ENCODE results near the gene CCNY. TPM values are rescaled to one million over a fixed set of nuclear protein-coding genes. Genes with fewer than 3 reads are reported as not detected.

Gene CCNY
- total RNA-seq, 1 experiment from 2014 or later = 51.9 TPM

DNA sequence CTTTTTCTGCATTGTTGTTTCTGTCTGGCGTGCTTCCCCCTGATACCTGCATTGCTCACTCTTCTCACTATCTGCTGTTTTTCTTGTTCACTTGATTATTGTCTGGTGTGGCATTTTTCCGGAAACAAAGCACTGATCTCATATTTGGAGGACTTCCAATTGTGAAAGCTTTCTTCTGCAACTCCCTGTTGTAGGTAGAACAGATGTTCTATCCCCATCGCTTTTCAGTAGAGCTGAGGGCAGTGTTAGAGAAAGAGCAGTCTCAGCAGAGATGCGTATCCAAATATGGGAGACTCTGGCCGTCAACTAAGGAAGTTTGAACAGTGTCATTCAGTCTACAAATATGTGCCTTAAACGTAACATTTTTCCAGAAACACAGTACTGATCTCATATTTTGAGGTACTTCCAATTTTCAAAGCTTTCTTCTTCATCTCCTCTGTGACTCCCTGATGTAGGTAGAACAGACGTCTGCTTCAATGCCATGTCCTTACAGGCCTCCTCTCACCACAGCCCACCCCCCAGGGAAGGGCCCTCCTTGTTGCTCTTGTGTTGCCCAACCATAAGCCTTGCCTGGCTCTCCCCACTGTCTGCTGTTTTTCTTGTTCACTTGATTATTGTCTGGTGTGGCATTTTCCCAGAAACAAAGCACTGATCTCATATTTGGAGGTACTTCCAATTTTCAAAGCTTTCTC, 241.8 kb downstream of the CCNY start:
- Histone ChIP-seq H3K4me1 (ENCODE audit: control insufficient read depth, insufficient read depth, low read length) (no peaks in the 10 kb centered on the region), H3K4me3 (ENCODE audit: low read depth in 2 of 2, low read length in 2 of 2) (no peak overlapping the region), H3K27ac (ENCODE audit: low read length) (no peak overlapping the region), H3K36me3 (ENCODE audit: control insufficient read depth, insufficient read depth, low read length) (no peaks in the 10 kb centered on the region), H3K9me3 (ENCODE audit: control insufficient read depth, insufficient read depth, low read depth, low read length) (no peaks in the 10 kb centered on the region), H3K27me3 (ENCODE audit: control insufficient read depth, insufficient read depth, low read length) (no peaks in the 10 kb centered on the region)
- CTCF ChIA-PET = no interaction called here
- intact Hi-C loops (cut with micrococcal nuclease; ENCODE audit: unreplicated experiment) (no loop called here), in situ Hi-C loops (cut with HindIII; ENCODE audit: low pct_unique_long_range_greater_than_20kb, low sequenced_read_pairs) (no loop called here)
- DNase-seq (ENCODE audit: low read depth, low spot score) = no peak
- ATAC-seq = no peak
- POLR2A ChIA-PET = no interaction called here
- TF ChIP-seq TCF7L2 (IDR thresholded peaks at IDR 0.05; ENCODE audit: low read depth, low read length) = no peak
- TF ChIP-seq, protein P1, sequence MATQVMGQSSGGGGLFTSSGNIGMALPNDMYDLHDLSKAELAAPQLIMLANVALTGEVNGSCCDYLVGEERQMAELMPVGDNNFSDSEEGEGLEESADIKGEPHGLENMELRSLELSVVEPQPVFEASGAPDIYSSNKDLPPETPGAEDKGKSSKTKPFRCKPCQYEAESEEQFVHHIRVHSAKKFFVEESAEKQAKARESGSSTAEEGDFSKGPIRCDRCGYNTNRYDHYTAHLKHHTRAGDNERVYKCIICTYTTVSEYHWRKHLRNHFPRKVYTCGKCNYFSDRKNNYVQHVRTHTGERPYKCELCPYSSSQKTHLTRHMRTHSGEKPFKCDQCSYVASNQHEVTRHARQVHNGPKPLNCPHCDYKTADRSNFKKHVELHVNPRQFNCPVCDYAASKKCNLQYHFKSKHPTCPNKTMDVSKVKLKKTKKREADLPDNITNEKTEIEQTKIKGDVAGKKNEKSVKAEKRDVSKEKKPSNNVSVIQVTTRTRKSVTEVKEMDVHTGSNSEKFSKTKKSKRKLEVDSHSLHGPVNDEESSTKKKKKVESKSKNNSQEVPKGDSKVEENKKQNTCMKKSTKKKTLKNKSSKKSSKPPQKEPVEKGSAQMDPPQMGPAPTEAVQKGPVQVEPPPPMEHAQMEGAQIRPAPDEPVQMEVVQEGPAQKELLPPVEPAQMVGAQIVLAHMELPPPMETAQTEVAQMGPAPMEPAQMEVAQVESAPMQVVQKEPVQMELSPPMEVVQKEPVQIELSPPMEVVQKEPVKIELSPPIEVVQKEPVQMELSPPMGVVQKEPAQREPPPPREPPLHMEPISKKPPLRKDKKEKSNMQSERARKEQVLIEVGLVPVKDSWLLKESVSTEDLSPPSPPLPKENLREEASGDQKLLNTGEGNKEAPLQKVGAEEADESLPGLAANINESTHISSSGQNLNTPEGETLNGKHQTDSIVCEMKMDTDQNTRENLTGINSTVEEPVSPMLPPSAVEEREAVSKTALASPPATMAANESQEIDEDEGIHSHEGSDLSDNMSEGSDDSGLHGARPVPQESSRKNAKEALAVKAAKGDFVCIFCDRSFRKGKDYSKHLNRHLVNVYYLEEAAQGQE (IDR thresholded peaks at IDR 0.05; ENCODE audit: insufficient read depth in 1 of 2, low read depth in 2 of 2, low read length in 1 of 2) = no peak
- no peak for TF ChIP-seq SIN3A (IDR thresholded peaks at IDR 0.05; ENCODE audit: borderline replicate concordance, insufficient read depth, low read depth, low read length)
- TF ChIP-seq, protein P2, sequence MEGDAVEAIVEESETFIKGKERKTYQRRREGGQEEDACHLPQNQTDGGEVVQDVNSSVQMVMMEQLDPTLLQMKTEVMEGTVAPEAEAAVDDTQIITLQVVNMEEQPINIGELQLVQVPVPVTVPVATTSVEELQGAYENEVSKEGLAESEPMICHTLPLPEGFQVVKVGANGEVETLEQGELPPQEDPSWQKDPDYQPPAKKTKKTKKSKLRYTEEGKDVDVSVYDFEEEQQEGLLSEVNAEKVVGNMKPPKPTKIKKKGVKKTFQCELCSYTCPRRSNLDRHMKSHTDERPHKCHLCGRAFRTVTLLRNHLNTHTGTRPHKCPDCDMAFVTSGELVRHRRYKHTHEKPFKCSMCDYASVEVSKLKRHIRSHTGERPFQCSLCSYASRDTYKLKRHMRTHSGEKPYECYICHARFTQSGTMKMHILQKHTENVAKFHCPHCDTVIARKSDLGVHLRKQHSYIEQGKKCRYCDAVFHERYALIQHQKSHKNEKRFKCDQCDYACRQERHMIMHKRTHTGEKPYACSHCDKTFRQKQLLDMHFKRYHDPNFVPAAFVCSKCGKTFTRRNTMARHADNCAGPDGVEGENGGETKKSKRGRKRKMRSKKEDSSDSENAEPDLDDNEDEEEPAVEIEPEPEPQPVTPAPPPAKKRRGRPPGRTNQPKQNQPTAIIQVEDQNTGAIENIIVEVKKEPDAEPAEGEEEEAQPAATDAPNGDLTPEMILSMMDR (IDR thresholded peaks at IDR 0.05) = no peak
- no TSS peak for BruUV-seq (replicated peaks)

DNA sequence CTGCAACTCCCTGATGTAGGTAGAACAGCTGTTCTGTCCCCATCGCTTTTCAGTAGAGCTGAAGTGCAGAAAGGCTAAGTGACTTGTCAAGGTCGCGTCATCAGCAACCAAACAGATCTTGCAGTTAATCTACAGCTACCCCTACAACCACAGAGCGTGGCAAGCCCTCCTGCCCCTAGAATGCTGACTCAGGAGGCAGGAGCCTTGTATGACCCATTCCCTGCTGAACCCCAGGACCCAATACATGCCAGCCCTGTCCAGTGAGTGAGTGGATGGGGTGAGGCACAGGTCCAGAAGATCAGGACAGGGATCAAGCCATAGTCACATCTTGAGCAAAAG, 242.3 kb downstream of the CCNY start:
- H3K36me3 ChIP-seq (ENCODE audit: control insufficient read depth, insufficient read depth, low read length) = no peaks in the 10 kb centered on the region
- no peak for DNase-seq (ENCODE audit: low read depth, low spot score)
- TF ChIP-seq SIN3A (IDR thresholded peaks at IDR 0.05; ENCODE audit: borderline replicate concordance, insufficient read depth, low read depth, low read length) (no peak), POLR2AphosphoS5 (IDR thresholded peaks at IDR 0.05; ENCODE audit: low read depth, low read length) (no peak), TCF7L2 (IDR thresholded peaks at IDR 0.05; ENCODE audit: low read depth, low read length) (no peak)
- TF ChIP-seq, protein P2 (IDR thresholded peaks at IDR 0.05) = no peak
- TF ChIP-seq, protein P1 (IDR thresholded peaks at IDR 0.05; ENCODE audit: insufficient read depth in 1 of 2, low read depth in 2 of 2, low read length in 1 of 2) = no peak
- H3K9me3 ChIP-seq (ENCODE audit: control insufficient read depth, insufficient read depth, low read depth, low read length) = no peaks in the 10 kb centered on the region
- no TSS peak for BruUV-seq (replicated peaks)
- no peak for ATAC-seq
- H3K27me3 ChIP-seq (ENCODE audit: control insufficient read depth, insufficient read depth, low read length) = no peaks in the 10 kb centered on the region
- POLR2A ChIA-PET = no interaction called here
- intact Hi-C loops (cut with micrococcal nuclease; ENCODE audit: unreplicated experiment) = no loop called here
- no peak overlapping the region for H3K4me3 ChIP-seq (ENCODE audit: low read depth in 2 of 2, low read length in 2 of 2)
- CTCF ChIA-PET = no interaction called here
- H3K27ac ChIP-seq (ENCODE audit: low read length) = no peak overlapping the region
- in situ Hi-C loops (cut with HindIII; ENCODE audit: low pct_unique_long_range_greater_than_20kb, low sequenced_read_pairs) = no loop called here
- H3K4me1 ChIP-seq (ENCODE audit: control insufficient read depth, insufficient read depth, low read length) = no peaks in the 10 kb centered on the region

Measured in Panc1 (cell line).